GM12892 (cell line): Measurements from ENCODE around the gene RBMS1.
"Not testable (repeated sequence)": the region's sequence is repeated elsewhere in the genome, so short reads cannot be mapped to it uniquely, and the experiment has no call there.

ENCODE experiments used
- DNase-seq: peaks from one replicate; pipeline ENCODE4 v3.0.0; 2011; ENCODE audit not compliant: insufficient read length
- FAIRE-seq: peaks from 2 replicates; lab custom pipeline; 2011; peaks lifted over from hg19 to GRCh38; lab: Jason Lieb, UNC
- POLR2A ChIP-seq: IDR thresholded peaks from 2 replicates; pipeline ENCODE4 v1.6.1; 2011; ENCODE audit warnings: low read depth, low read length, control low read depth
- POLR2AphosphoS5 ChIP-seq: IDR thresholded peaks from 2 replicates; pipeline ENCODE4 v1.6.1; 2011; ENCODE audit warnings: low read depth, low read length, control low read depth
- TAF1 ChIP-seq: IDR thresholded peaks from 2 replicates; pipeline ENCODE4 v1.6.1; 2011; ENCODE audit warnings: low read depth, mild to moderate bottlenecking, control low read depth, low read length, borderline replicate concordance

Gene RBMS1

GRCh38 chr2:160498137-160498536 lies 4.5 kb upstream of the RBMS1 start:
- TF ChIP-seq POLR2A (no peak), TAF1 (no peak), POLR2AphosphoS5 (no peak)
- DNase-seq (no peak), FAIRE-seq (no peak)

GRCh38 chr2:160494201-160494644 lies 616 bp upstream of the RBMS1 start:
- DNase-seq, result no peak
- TF ChIP-seq TAF1 (no peak), POLR2AphosphoS5 (no peak), POLR2A (no peak)
- FAIRE-seq, result no peak

GRCh38 chr2:160492401-160493226 lies 993 bp downstream of the RBMS1 start:
- DNase-seq (no peak), FAIRE-seq (no peak)
- TF ChIP-seq TAF1 (no peak), POLR2AphosphoS5 (no peak)

- no peak for FAIRE-seq
- no peak for DNase-seq
- TF ChIP-seq POLR2A, result no peak
- no peak for TF ChIP-seq TAF1
- TF ChIP-seq POLR2AphosphoS5, result no peak
Observed at GRCh38 chr2:160491911-160492371, 1.7 kb downstream of the RBMS1 start.

GRCh38 chr2:160490733-160491685 lies 2.6 kb downstream of the RBMS1 start:
- DNase-seq (no peak), FAIRE-seq (no peak)
- TF ChIP-seq TAF1 (no peak), POLR2A (no peak), POLR2AphosphoS5 (no peak)

- DNase-seq (no peak), FAIRE-seq (no peak)
- no peak for TF ChIP-seq POLR2A
- TF ChIP-seq TAF1, result no peak
Observed at GRCh38 chr2:160489111-160489510, 4.5 kb downstream of the RBMS1 start.

- FAIRE-seq, DNase-seq: not testable (repeated sequence)
Observed at GRCh38 chr2:160488289-160488688, 5.3 kb downstream of the RBMS1 start.

- no peak for TF ChIP-seq POLR2A
- TF ChIP-seq TAF1, result no peak
- DNase-seq, result no peak
- no peak for FAIRE-seq
Observed at GRCh38 chr2:160486341-160486740, 7.3 kb downstream of the RBMS1 start.

- DNase-seq (no peak), FAIRE-seq (no peak)
- no peak for TF ChIP-seq POLR2AphosphoS5
- no peak for TF ChIP-seq POLR2A
- no peak for TF ChIP-seq TAF1
Observed at GRCh38 chr2:160484859-160485520, 8.6 kb downstream of the RBMS1 start.

GRCh38 chr2:160482673-160483072 lies 10.9 kb downstream of the RBMS1 start:
- no peak for DNase-seq
- TF ChIP-seq TAF1, result no peak
- TF ChIP-seq POLR2AphosphoS5, result no peak
- no peak for TF ChIP-seq POLR2A
- no peak for FAIRE-seq

GRCh38 chr2:160479269-160479668 lies 14.3 kb downstream of the RBMS1 start:
- FAIRE-seq, result no peak
- no peak for DNase-seq
- TF ChIP-seq POLR2AphosphoS5 (no peak), POLR2A (no peak), TAF1 (no peak)

GRCh38 chr2:160478660-160479059 lies 14.9 kb downstream of the RBMS1 start:
- TF ChIP-seq POLR2AphosphoS5 (no peak), POLR2A (no peak), TAF1 (no peak)
- no peak for FAIRE-seq
- no peak for DNase-seq
